GM19043 (cell line): Measurements from ENCODE around the gene RPS28.

Source experiments
- ATAC-seq: cut with Tn5 transposase; IDR thresholded peaks from one replicate; pipeline ENCODE4 v1.9.1; 2021; ENCODE audit warnings: low read depth; ENCODE audit not compliant: unreplicated experiment

RPS28 gene

GRCh38 chr19:8319807-8320520 is 1.3 kb upstream of the RPS28 start:
- no peak for ATAC-seq

GRCh38 chr19:8320564-8321066 is 681 bp upstream of the RPS28 start:
- no peak for ATAC-seq

GRCh38 chr19:8321986-8322637 is 816 bp downstream of the RPS28 start:
- ATAC-seq = no peak

- ATAC-seq = no peak
Observed at GRCh38 chr19:8322638-8322997, 1.3 kb downstream of the RPS28 start.

- ATAC-seq = no peak
Observed at GRCh38 chr19:8323781-8324185, 2.5 kb downstream of the RPS28 start.

GRCh38 chr19:8324186-8325050 is 3.1 kb downstream of the RPS28 start:
- ATAC-seq = no peak

- no peak for ATAC-seq
Observed at GRCh38 chr19:8325454-8325853, 4.2 kb downstream of the RPS28 start.

- ATAC-seq = no peak
Observed at GRCh38 chr19:8329996-8330395, 8.7 kb downstream of the RPS28 start.

GRCh38 chr19:8331263-8331845 is 10.1 kb downstream of the RPS28 start:
- no peak for ATAC-seq

- ATAC-seq = no peak
Observed at GRCh38 chr19:8332976-8333766, 11.9 kb downstream of the RPS28 start.

- ATAC-seq = no peak
Observed at GRCh38 chr19:8333767-8334457, 12.6 kb downstream of the RPS28 start.

- no peak for ATAC-seq
Observed at GRCh38 chr19:8334458-8335342, 13.4 kb downstream of the RPS28 start.

GRCh38 chr19:8335343-8336071 is 14.2 kb downstream of the RPS28 start:
- ATAC-seq = no peak

GRCh38 chr19:8336072-8336569 is 14.8 kb downstream of the RPS28 start:
- ATAC-seq = no peak

GRCh38 chr19:8336660-8337059 is 15.4 kb downstream of the RPS28 start:
- ATAC-seq = no peak

GRCh38 chr19:8337728-8338127 is 16.4 kb downstream of the RPS28 start:
- ATAC-seq = no peak

GRCh38 chr19:8338835-8339234 is 17.5 kb downstream of the RPS28 start:
- no peak for ATAC-seq
